HTERT RPE-1 (cell line): Measurements from ENCODE around the gene BRD7.
"Not testable (repeated sequence)": the region's sequence is repeated elsewhere in the genome, so short reads cannot be mapped to it uniquely, and the experiment has no call there.

ENCODE experiments used
- in situ Hi-C: fragments of 300-500 bp; cut with MboI; formaldehyde crosslinking; loops from 4 replicates; pipeline ENCODE4 v1.14.3; 2020; ENCODE audit warnings: low sequenced_read_pairs

Gene BRD7

GRCh38 chr16:50360033-50360778 lies 8.6 kb downstream of the BRD7 start:
- in situ Hi-C loops = no loop called here

- in situ Hi-C loops = no loop called here
Measured at GRCh38 chr16:50359626-50360025, 9.2 kb downstream of the BRD7 start.

GRCh38 chr16:50354629-50355456 lies 13.9 kb downstream of the BRD7 start:
- in situ Hi-C loops = no loop called here

- in situ Hi-C loops = no loop called here
Measured at GRCh38 chr16:50354082-50354481, 14.7 kb downstream of the BRD7 start.

GRCh38 chr16:50351952-50352351 lies 16.8 kb downstream of the BRD7 start:
- in situ Hi-C loops = no loop called here

GRCh38 chr16:50351116-50351515 lies 17.7 kb downstream of the BRD7 start:
- in situ Hi-C loops = no loop called here

GRCh38 chr16:50345210-50345609 lies 23.6 kb downstream of the BRD7 start:
- in situ Hi-C loops = not testable (repeated sequence)

GRCh38 chr16:50343566-50343965 lies 25.2 kb downstream of the BRD7 start:
- in situ Hi-C loops = not testable (repeated sequence)

GRCh38 chr16:50340578-50340977 lies 28.2 kb downstream of the BRD7 start:
- in situ Hi-C loops = no loop called here

GRCh38 chr16:50338371-50339231 lies 30.2 kb downstream of the BRD7 start:
- in situ Hi-C loops = no loop called here

GRCh38 chr16:50336884-50337283 lies 31.9 kb downstream of the BRD7 start:
- in situ Hi-C loops = no loop called here

GRCh38 chr16:50335196-50335958 lies 33.4 kb downstream of the BRD7 start:
- in situ Hi-C loops = no loop called here

- in situ Hi-C loops = no loop called here
Measured at GRCh38 chr16:50334106-50334975, 34.4 kb downstream of the BRD7 start.

GRCh38 chr16:50332599-50332998 lies 36.2 kb downstream of the BRD7 start:
- in situ Hi-C loops = no loop called here

GRCh38 chr16:50331570-50331969 lies 37.2 kb downstream of the BRD7 start:
- in situ Hi-C loops = no loop called here

GRCh38 chr16:50329446-50330189 lies 39.2 kb downstream of the BRD7 start:
- in situ Hi-C loops = no loop called here

GRCh38 chr16:50326835-50327465 lies 41.8 kb downstream of the BRD7 start:
- in situ Hi-C loops = no loop called here

- in situ Hi-C loops = no loop called here
Measured at GRCh38 chr16:50326264-50326663, 42.5 kb downstream of the BRD7 start.
